Stimulated activated CD8-positive, alpha-beta memory T cell treated with anti-CD3 and anti-CD28 coated beads, Interleukin-2, amount 100 ng/mL, for 48 hours (primary cell): ENCODE data around the gene IPO9.
"Not testable (repeated sequence)": the region's sequence is repeated elsewhere in the genome, so short reads cannot be mapped to it uniquely, and the experiment has no call there.

Experiments used
- DNase-seq, 2 donors: peaks; one replicate each; pipeline ENCODE4 v3.0.0-alpha.2; 2020; ENCODE audit warnings: low read depth in 2 of 2

IPO9 gene

GRCh38 chr1:201809876-201810275 is 19.1 kb upstream of the IPO9 start:
- DNase-seq = no peak

- no peak for DNase-seq
Measured at GRCh38 chr1:201810466-201811216, 18.3 kb upstream of the IPO9 start.

- DNase-seq = no peak
Measured at GRCh38 chr1:201813226-201813625, 15.7 kb upstream of the IPO9 start.

- DNase-seq = no peak
Measured at GRCh38 chr1:201816309-201816854, 12.6 kb upstream of the IPO9 start.

- DNase-seq = no peak
Measured at GRCh38 chr1:201818971-201819750, 9.8 kb upstream of the IPO9 start.

- DNase-seq = no peak
Measured at GRCh38 chr1:201820413-201820812, 8.5 kb upstream of the IPO9 start.

- DNase-seq = no peak
Measured at GRCh38 chr1:201825245-201825644, 3.7 kb upstream of the IPO9 start.

GRCh38 chr1:201826830-201827229 is 2.1 kb upstream of the IPO9 start:
- DNase-seq = no peak

- DNase-seq = no peak
Measured at GRCh38 chr1:201827321-201828216, 1.4 kb upstream of the IPO9 start.

- no peak for DNase-seq
Measured at GRCh38 chr1:201828217-201828819, 639 bp upstream of the IPO9 start.

- DNase-seq = no peak
Measured at GRCh38 chr1:201831371-201831770, 2.4 kb downstream of the IPO9 start.

GRCh38 chr1:201834621-201835020 is 5.7 kb downstream of the IPO9 start:
- DNase-seq = no peak

GRCh38 chr1:201838381-201838780 is 9.4 kb downstream of the IPO9 start:
- no peak for DNase-seq

GRCh38 chr1:201839089-201839488 is 10.1 kb downstream of the IPO9 start:
- not testable (repeated sequence) for DNase-seq

GRCh38 chr1:201840055-201840454 is 11.1 kb downstream of the IPO9 start:
- DNase-seq = no peak

- no peak for DNase-seq
Measured at GRCh38 chr1:201840490-201840889, 11.5 kb downstream of the IPO9 start.

GRCh38 chr1:201841265-201841912 is 12.4 kb downstream of the IPO9 start:
- no peak for DNase-seq

- DNase-seq = no peak
Measured at GRCh38 chr1:201842472-201843027, 13.6 kb downstream of the IPO9 start.

GRCh38 chr1:201845331-201846083 is 16.6 kb downstream of the IPO9 start:
- no peak for DNase-seq

GRCh38 chr1:201847150-201847549 is 18.2 kb downstream of the IPO9 start:
- no peak for DNase-seq
